OCI-LY3 (cell line): ENCODE data around the gene DELE1.

Source experiments
- H2AFZ ChIP-seq: fragments of 200-600, 300-600 bp; shearing (Covaris generic); 2 replicates; pipeline ENCODE4 v1.6.0; 2014; ENCODE audit warnings: antibody characterized with exemption, low read depth, low read length
- H3K27ac ChIP-seq: fragments of 200-600, 300-600 bp; sonication (generic); 2 replicates; pipeline ENCODE4 v1.5.1; 2014; ENCODE audit warnings: mild to moderate bottlenecking, low read length, moderate library complexity, mixed read lengths
- H3K27me3 ChIP-seq: fragments of 200-600, 300-600 bp; sonication (generic); 2 replicates; pipeline ENCODE4 v1.6.1; 2014; ENCODE audit warnings: low read depth, low read length, mixed read lengths
- H3K36me3 ChIP-seq: fragments of 200-600, 300-600 bp; sonication (generic); replicated peaks from 2 replicates; pipeline ENCODE3; 2014; ENCODE audit warnings: low read depth, low read length, mixed read lengths
- H3K4me1 ChIP-seq: fragments of 300-600, 200-600 bp; sonication (generic); 2 replicates; pipeline ENCODE4 v1.6.1; 2014; ENCODE audit warnings: low read length, mixed read lengths
- H3K4me2 ChIP-seq: fragments of 200-600, 300-600 bp; sonication (generic); 2 replicates; pipeline ENCODE4 v1.6.1; 2014; ENCODE audit warnings: low read length, mixed read lengths
- H3K4me3 ChIP-seq: fragments of 300-600, 200-600 bp; sonication (generic); 2 replicates; pipeline ENCODE4 v1.5.1; 2014; ENCODE audit warnings: antibody characterized with exemption, mild to moderate bottlenecking, low read length, moderate library complexity
- H3K79me2 ChIP-seq: fragments of 300-600, 200-600 bp; shearing (Covaris generic); 2 replicates; pipeline ENCODE4 v1.6.1; 2014; ENCODE audit warnings: mild to moderate bottlenecking, low read length, mixed read lengths
- H3K9ac ChIP-seq: fragments of 300-600, 200-600 bp; shearing (Covaris generic); 2 replicates; pipeline ENCODE4 v1.6.0; 2014; ENCODE audit warnings: mild to moderate bottlenecking, low read length, moderate library complexity
- H3K9me3 ChIP-seq: fragments of 200-600, 300-600 bp; shearing (Covaris generic); 2 replicates; pipeline ENCODE4 v1.6.1; 2014; ENCODE audit warnings: low read length, mixed read lengths; ENCODE audit not compliant: insufficient read depth
- H4K20me1 ChIP-seq: fragments of 200-600, 300-600 bp; sonication (generic); 2 replicates; pipeline ENCODE4 v1.6.1; 2016; ENCODE audit warnings: low read length, mixed read lengths; ENCODE audit not compliant: insufficient read depth
- CTCF ChIP-seq: fragments of 200-600, 300-600 bp; sonication (generic); IDR thresholded peaks from 2 replicates; pipeline ENCODE4 v1.5.1; 2014; ENCODE audit warnings: antibody characterized with exemption, low read length, low read depth
- EZH2phosphoT487 ChIP-seq: fragments of 200-600 bp; shearing (Covaris generic); IDR thresholded peaks from 2 replicates; pipeline ENCODE4 v1.6.1; 2018; ENCODE audit warnings: antibody characterized with exemption, mixed run types, low read depth

The DELE1 gene

GRCh38 chr5:141879941-141880738 lies 43.5 kb upstream of the DELE1 start:
- Histone ChIP-seq H3K9me3 (no peaks in the 10 kb centered on the region), H3K4me2 (no peak overlapping the region), H3K27ac (no peak overlapping the region), H4K20me1 (no peaks in the 10 kb centered on the region), H3K4me1 (peaks cover 14% of the 10 kb centered on the region), H3K79me2 (no peaks in the 10 kb centered on the region), H3K4me3 (no peak overlapping the region), H3K27me3 (peaks cover 17% of the 10 kb centered on the region), H2AFZ (no peak overlapping the region), H3K9ac (no peak overlapping the region), H3K36me3 (no peaks in the 10 kb centered on the region)
- no peak for TF ChIP-seq EZH2phosphoT487
- TF ChIP-seq CTCF = no peak

GRCh38 chr5:141880961-141881801 lies 42.5 kb upstream of the DELE1 start:
- H4K20me1 ChIP-seq = no peaks in the 10 kb centered on the region
- peaks cover 14% of the 10 kb centered on the region for H3K4me1 ChIP-seq
- TF ChIP-seq EZH2phosphoT487 = no peak
- no peak for TF ChIP-seq CTCF
- H3K4me2 ChIP-seq = no peak overlapping the region
- peaks cover 17% of the 10 kb centered on the region for H3K27me3 ChIP-seq
- H3K4me3 ChIP-seq = no peak overlapping the region
- no peaks in the 10 kb centered on the region for H3K36me3 ChIP-seq
- no peak overlapping the region for H3K9ac ChIP-seq
- H3K9me3 ChIP-seq = no peaks in the 10 kb centered on the region
- no peak overlapping the region for H2AFZ ChIP-seq
- H3K79me2 ChIP-seq = no peaks in the 10 kb centered on the region
- H3K27ac ChIP-seq = no peak overlapping the region

- Histone ChIP-seq H3K9ac (no peak overlapping the region), H3K4me1 (peaks cover 14% of the 10 kb centered on the region), H3K36me3 (no peaks in the 10 kb centered on the region), H3K27ac (no peak overlapping the region), H3K9me3 (no peaks in the 10 kb centered on the region), H2AFZ (no peak overlapping the region), H3K27me3 (peaks cover 17% of the 10 kb centered on the region), H3K4me2 (no peak overlapping the region), H3K4me3 (no peak overlapping the region), H3K79me2 (no peaks in the 10 kb centered on the region), H4K20me1 (no peaks in the 10 kb centered on the region)
- no peak for TF ChIP-seq EZH2phosphoT487
- TF ChIP-seq CTCF = no peak
These were observed 41.8 kb upstream of the DELE1 start for GRCh38 chr5:141881886-141882285.

GRCh38 chr5:141882594-141883183 lies 41.0 kb upstream of the DELE1 start:
- Histone ChIP-seq H3K79me2 (no peaks in the 10 kb centered on the region), H3K27ac (no peak overlapping the region), H3K9me3 (no peaks in the 10 kb centered on the region), H3K4me2 (no peak overlapping the region), H3K27me3 (peaks cover 17% of the 10 kb centered on the region), H3K9ac (no peak overlapping the region), H3K36me3 (no peaks in the 10 kb centered on the region), H4K20me1 (no peaks in the 10 kb centered on the region), H3K4me3 (no peak overlapping the region), H3K4me1 (peaks cover 14% of the 10 kb centered on the region), H2AFZ (no peak overlapping the region)
- TF ChIP-seq EZH2phosphoT487 = no peak
- TF ChIP-seq CTCF = no peak
